ENCODE results near the gene CDC16.

The CDC16 gene

DNA sequence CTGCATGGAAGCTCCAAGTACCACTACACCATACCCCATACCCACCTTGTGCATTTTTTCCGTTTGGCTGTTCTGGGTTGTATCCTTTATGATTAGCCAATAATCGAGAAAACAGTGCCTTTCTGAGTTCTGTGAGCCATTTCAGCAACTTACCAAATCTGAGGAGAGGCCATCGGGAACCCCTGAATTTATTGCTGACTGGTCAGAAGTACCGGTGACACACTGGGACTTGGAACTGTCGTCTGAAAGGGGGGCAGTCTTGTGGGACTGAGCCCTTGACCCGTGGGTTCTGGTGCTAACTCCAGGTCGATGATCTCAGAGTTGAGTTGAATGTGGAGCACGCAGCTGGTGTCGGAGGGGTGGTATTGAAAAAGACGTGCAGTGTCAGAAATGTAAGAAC lies 61.8 kb downstream of the CDC16 start:
- Histone ChIP-seq H3K9me3 (no peaks in the 10 kb centered on the region), H3K27me3 (no peaks in the 10 kb centered on the region), H3K4me3 (ENCODE audit: low read depth, low read length) (no peak overlapping the region), H3K36me3 (peaks cover 59% of the 10 kb centered on the region), H3K4me1 (no peaks in the 10 kb centered on the region)
- DNase-seq, result no peak
- no peak for TF ChIP-seq CTCF (IDR thresholded peaks at IDR 0.05; ENCODE audit: low read depth, low read length)

DNA sequence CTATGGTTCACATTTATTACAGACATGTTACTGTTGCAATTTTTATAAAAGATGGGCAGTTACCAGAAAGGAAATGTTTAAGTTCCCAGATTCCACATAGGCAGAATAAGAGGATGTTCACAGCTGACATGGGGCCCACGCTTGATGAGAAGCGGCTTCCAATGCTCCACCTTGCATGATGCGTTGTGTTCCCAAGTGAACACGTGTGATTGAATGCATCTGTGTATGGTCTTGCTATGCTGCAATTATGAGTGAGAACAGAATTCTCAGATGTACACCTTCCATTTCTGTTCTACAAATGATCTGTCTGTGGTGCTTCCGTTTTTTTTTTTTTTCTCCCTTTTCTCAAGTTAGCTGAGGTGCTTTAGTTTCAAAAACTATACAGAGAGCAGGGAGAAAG lies 62.2 kb downstream of the CDC16 start:
- no peaks in the 10 kb centered on the region for H3K4me1 ChIP-seq
- H3K4me3 ChIP-seq (ENCODE audit: low read depth, low read length), result no peak overlapping the region
- H3K36me3 ChIP-seq, result peaks cover 60% of the 10 kb centered on the region
- no peak for DNase-seq
- no peaks in the 10 kb centered on the region for H3K9me3 ChIP-seq
- no peak for TF ChIP-seq CTCF (IDR thresholded peaks at IDR 0.05; ENCODE audit: low read depth, low read length)
- H3K27me3 ChIP-seq, result no peaks in the 10 kb centered on the region

GRCh38 chr13:114298866-114299265 lies 64.2 kb downstream of the CDC16 start:
- no peak overlapping the region for H3K4me3 ChIP-seq (ENCODE audit: low read depth, low read length)
- H3K9me3 ChIP-seq, result no peaks in the 10 kb centered on the region
- H3K27me3 ChIP-seq, result no peaks in the 10 kb centered on the region
- peaks cover 66% of the 10 kb centered on the region for H3K36me3 ChIP-seq
- no peak for TF ChIP-seq CTCF (IDR thresholded peaks at IDR 0.05; ENCODE audit: low read depth, low read length)
- no peak for DNase-seq
- no peaks in the 10 kb centered on the region for H3K4me1 ChIP-seq

GRCh38 chr13:114299604-114300305 lies 65.1 kb downstream of the CDC16 start:
- peaks cover 67% of the 10 kb centered on the region for H3K36me3 ChIP-seq

DNA sequence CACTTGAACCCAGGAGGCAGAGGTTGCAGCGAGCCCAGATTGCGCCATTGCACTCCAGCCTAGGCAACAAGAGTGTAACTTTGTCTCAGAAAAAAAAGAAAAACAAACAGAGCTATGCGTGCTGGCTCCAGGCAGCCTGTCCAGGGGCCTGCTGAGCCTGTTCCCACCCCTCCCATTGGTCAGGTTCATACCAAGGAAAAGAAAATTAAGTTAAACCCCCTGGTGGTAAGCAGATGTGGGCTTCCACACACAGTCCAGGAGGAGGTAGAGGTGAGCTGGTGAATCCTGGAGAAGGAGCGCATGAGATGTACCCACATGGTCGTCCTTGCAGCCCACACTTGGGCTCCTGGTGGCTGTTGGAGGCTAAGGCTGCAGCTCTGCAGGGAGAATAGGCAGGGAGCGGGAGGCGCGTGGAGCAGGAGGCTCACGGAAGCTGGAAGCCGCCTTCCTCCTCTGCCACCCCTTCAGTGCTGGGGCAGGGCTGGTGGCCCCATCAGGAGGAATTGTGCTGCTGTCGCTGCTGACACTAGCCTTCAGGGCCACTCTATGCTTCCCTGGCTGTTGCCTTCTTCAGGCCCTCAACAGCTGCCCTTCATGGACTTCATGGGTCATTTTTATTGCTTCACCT lies 69.1 kb downstream of the CDC16 start:
- H3K27me3 ChIP-seq, result no peaks in the 10 kb centered on the region
- H3K4me1 ChIP-seq, result no peaks in the 10 kb centered on the region
- H3K36me3 ChIP-seq, result peaks cover 57% of the 10 kb centered on the region
- no peak overlapping the region for H3K4me3 ChIP-seq (ENCODE audit: low read depth, low read length)
- DNase-seq, result no peak
- no peaks in the 10 kb centered on the region for H3K9me3 ChIP-seq
- TF ChIP-seq CTCF (IDR thresholded peaks at IDR 0.05; ENCODE audit: low read depth, low read length), result no peak

More at GRCh38 chr13:114299604-114300305, 65.1 kb downstream of the CDC16 start:
- Histone ChIP-seq H3K9me3 (no peaks in the 10 kb centered on the region), H3K4me1 (no peaks in the 10 kb centered on the region), H3K27me3 (no peaks in the 10 kb centered on the region), H3K4me3 (ENCODE audit: low read depth, low read length) (no peak overlapping the region)
- DNase-seq, result no peak
- TF ChIP-seq CTCF (IDR thresholded peaks at IDR 0.05; ENCODE audit: low read depth, low read length), result no peak

DNA sequence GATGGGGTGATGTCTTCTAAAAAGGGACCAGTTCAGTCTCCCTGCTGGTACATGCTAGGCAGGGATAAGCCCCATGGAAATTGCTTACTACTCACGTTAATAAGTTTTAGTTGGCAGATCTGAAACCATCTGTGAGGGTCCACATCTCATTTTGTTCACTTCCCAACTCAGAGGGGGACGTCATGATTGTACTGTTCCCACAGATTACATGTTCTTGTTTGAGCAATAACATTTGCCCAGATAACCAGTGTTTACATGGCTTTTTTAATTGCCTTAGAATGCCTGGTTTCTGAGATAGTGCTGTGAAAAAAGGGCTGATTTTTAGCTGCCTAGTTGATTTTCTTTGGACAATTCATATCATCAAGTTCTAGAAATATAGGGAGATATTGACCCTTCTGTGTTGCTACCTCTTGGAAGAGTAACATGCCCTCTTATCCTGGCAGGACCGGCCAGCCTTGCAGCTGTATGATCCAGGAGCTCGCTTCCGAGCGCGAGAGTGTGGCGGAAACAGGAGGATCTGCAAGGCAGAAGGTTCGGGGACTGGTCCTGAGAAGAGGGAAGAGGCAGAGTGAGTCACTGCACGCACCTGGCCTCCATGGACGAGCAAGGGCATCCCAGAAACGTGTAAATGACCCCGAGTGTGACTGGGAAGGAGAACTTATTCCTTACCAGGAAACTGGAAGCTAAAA lies 69.8 kb downstream of the CDC16 start:
- TF ChIP-seq CTCF (IDR thresholded peaks at IDR 0.05; ENCODE audit: low read depth, low read length), result no peak
- Histone ChIP-seq H3K4me3 (ENCODE audit: low read depth, low read length) (no peak overlapping the region), H3K27me3 (no peaks in the 10 kb centered on the region), H3K9me3 (no peaks in the 10 kb centered on the region), H3K36me3 (peaks cover 50% of the 10 kb centered on the region), H3K4me1 (no peaks in the 10 kb centered on the region)
- no peak for DNase-seq
